NCI-H1436 treated with DMSO at 0.1 percent for 48 hours (cell line): Measurements from ENCODE around the gene LRRC1.

ENCODE experiments used
- DNase-seq: peaks from one replicate; lab custom pipeline; 2025; lab: John Stamatoyannopoulos, UW

LRRC1 gene

DNA sequence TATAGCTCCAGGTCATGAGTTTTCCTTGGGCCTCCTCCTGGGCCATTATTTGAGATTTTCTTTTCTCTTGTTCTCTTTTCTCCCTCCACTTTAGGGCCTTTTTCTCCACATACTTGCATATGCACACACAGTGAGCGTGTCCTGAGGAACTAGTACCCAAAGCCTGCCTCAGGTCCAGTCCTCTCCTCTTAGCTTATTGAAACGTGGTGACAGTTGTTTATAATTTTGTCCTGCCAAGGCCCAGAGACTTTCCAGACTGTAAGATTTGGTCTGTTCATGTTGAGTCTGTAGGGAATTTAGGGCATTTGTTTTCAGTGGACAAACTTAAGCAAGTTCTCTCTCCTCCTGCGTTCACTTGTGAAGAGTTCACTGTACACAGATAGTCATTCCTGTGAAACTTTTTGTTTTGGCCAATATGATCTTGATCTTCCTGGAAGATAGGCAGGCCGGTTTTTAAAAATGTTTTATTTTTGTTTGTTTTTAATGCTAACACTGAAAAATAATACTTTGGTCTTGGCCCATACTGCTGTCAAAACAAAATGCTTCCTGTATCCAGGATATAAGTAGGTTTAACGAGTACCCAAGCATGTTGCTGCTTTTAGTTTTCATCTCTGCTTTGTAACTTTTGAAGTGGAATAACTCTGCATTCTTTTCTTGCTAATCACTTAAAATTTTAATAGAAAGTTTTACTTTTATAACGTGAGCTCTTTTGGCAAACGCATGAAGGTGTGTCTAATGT, 20.7 kb downstream of the LRRC1 start:
- DNase-seq: no peak

- no peak for DNase-seq
Measured at GRCh38 chr6:53818858-53819609, 24.2 kb downstream of the LRRC1 start.

DNA sequence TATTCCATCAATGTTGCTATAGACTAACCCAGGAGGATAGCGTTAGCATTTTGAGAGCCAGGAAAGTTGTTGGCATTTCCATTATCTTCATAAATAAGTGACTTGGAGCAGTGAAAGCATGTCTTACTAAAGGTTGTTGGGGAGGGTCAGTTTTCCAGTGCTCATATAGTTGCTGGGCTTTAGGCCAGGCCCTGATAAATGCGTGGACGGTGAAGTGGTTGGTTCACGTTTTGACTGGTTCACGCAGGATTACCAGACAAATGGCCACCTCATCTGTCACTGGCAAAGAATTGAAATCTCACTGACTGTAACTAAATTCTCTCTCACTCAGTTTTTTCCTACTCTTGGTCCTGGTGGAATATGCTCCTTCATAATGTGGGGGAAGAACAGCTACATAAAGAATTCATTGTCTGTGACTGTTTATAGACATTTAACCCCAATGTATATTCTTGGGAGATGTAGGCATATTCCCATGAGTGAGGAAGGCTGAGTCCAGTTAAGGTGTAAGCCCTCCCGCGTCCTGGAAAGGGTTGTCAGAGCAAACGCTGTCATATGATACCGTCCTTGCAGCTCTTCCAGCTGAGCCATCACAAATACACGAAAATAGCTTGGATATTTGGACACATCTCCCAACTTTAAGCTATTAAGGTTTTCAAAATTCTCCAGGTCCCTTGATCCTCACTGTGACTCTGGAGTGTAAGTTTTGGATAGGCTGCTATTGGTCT, 27.8 kb downstream of the LRRC1 start:
- DNase-seq: no peak

- no peak for DNase-seq
Measured at GRCh38 chr6:53824714-53825113, 29.9 kb downstream of the LRRC1 start.

DNA sequence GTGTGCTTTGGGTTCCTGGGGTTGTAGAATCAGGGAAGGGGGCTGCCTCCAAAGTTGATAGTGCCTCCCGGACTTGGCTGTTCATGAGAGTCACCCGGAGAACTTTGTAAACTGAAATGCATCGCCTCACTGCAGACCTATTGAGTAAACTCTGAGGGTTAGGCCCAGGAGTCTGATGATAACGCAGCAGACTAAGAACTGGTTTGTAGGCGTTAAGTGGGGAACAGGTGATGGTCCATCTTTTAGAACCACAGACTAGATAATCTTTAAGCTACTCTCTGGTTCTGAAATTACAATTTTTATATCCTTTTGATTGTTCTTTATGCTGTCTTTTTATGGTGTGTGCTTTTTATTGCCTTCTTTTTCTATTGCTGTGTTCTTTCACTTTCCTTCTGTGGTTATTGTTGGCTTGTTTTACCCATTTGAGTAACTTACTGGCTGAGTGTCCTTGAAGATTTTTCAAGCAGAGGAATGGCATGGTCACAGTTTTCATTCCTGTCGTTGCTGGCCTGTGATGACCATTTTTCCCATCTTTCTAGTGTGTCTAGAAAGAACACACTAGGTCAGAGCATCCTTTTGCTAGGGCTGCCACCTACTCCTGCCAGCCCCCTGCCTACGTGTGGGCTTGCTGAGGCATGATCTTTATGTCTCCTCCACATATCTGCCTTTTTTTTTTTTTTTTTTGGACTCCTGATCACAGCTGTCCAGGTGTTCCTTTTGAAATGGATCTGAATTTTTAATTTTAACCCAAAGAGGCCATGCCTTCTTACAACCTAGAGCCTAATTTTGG, 30.9 kb downstream of the LRRC1 start:
- no peak for DNase-seq

DNA sequence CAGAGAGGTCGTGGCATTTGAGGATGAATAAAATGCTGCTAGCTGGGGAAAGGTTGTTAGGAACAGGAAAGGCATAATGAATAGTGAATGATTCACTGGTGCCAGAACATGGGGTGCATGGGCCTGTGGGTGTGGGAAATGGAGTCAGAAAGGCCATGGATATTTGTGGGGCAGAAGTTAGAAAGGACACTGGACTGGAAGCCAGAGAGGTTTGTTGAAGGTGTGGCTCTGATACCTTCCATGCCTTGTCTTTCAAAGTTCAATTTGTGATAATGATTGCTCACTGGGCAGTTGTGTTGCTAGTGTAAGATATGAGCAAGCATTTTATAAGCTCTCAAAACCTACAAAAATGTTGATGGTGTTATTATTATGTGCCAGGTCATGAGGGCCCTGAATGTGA, 32.7 kb downstream of the LRRC1 start:
- DNase-seq: no peak

GRCh38 chr6:53828215-53828614, 33.4 kb downstream of the LRRC1 start:
- DNase-seq: no peak

DNA sequence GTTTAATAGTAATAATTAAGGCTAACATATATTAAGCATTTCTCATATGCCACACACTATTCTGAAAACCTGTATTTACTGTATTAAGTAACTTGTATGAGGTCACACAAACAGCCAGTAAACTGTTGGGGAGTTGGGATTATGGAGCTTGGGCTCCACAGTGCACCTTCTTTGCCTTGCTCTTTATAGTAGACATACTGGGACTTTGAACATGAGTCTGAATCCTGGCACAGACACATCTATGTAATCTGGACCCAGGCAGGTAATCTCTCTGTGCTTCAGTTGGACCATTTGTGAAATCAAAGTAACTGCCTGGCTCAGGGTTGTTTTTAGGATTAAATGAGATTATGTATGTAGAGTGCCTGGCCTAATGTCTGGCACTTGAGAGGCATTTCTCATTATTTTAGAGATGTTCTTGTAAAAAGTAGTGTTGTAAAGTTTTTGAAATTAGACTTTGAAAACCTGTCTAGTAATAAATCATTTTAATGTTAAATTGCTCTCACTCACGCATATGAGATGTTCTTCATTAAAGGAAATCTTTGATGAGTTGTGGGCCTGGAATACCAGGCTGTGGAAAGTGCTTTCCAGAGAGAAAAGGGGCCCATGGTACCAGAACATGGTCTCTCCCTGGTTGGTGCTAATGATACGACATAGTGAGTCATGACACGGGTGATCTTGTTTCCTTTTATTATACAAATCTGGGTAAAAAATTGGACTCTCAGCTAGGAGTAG, 34.3 kb downstream of the LRRC1 start:
- no peak for DNase-seq

DNA sequence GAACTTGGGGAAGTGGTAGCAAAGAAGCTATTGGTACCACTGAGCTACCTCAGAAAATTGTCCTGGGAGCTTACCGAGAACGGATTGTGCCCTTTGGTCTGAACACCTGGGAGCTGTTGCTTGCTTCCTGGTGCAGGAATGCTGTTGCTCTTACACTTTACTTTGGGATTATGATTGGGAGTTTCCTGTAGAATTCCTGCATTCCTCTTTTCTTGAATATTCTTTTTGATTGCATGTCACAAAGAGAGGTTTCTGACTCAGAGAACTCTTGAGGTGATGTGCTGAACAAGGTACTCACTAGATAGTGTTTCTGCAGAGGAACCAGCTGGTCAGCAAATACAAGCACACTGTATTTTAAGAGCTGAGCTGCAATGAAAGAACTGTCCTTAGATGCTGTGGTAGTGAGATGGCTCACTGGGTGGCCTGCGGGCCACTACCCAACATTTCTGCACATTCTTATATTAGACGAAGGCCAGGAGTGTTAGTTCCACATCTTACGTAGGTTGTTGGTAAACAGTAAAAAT, 35.0 kb downstream of the LRRC1 start:
- no peak for DNase-seq

GRCh38 chr6:53830366-53830765, 35.6 kb downstream of the LRRC1 start:
- no peak for DNase-seq

DNA sequence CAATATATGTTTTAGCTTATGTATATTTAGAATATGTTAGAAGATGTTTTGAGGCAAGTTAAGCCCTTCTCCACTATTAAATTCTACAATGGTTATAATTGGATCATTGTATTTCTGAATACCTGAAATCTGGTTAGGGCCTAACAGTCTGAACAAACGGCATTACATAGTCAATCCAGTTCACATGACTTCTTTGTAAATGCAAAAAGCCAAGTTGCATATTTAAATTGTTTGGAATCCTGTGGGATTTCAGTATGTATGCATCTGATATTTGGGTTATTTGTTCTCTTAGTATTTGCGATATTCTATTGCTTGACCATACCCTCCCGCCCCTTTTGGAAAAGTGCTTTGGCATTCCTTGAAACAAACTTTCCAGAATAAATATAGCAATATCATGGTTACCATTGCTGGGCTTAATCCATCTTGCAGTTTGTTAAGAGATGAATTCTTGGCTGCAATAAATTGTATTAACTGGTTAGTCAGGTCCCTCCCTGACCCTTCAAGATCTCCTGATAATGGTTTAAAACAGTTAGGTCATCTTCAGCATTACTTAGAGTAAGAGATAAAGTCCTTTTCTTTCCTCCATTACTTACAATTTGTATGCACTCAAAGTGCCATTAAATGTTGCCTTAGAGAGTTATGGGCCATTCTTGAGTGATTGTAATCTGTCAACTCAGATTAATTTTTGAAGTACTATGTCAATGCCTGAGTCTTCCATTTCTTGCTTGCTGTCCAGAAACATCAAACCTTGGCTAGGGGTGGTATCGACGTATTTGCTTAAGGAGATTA, 36.5 kb downstream of the LRRC1 start:
- no peak for DNase-seq

- DNase-seq: no peak
Measured at GRCh38 chr6:53831936-53832660, 37.3 kb downstream of the LRRC1 start.

GRCh38 chr6:53833155-53833554, 38.4 kb downstream of the LRRC1 start:
- no peak for DNase-seq

- DNase-seq: no peak
Measured at GRCh38 chr6:53834132-53834531, 39.3 kb downstream of the LRRC1 start.

- DNase-seq: no peak
Measured at GRCh38 chr6:53837865-53838769, 43.3 kb downstream of the LRRC1 start.

GRCh38 chr6:53840027-53840426, 45.2 kb downstream of the LRRC1 start:
- DNase-seq: no peak

- DNase-seq: no peak
Measured at GRCh38 chr6:53845280-53846195, 50.7 kb downstream of the LRRC1 start.

- no peak for DNase-seq
Measured at GRCh38 chr6:53846250-53846649, 51.4 kb downstream of the LRRC1 start.
